Karpas-422 (cell line): Measurements from ENCODE around the gene SEMA7A. TPM values are rescaled to one million over a fixed set of nuclear protein-coding genes. Genes with fewer than 3 reads are reported as not detected.

Experiments used
- DNase-seq: peaks from one replicate; pipeline ENCODE4 v3.0.0-alpha.2; 2015
- H2AFZ ChIP-seq: fragments of 200-600 bp; sonication (generic); 2 replicates; pipeline ENCODE4 v1.6.1; 2014; ENCODE audit warnings: antibody characterized with exemption, low read length, mixed read lengths
- H3K27ac ChIP-seq: fragments of 200-600 bp; sonication (generic); 2 replicates; pipeline ENCODE4 v1.5.1; 2014; ENCODE audit warnings: mild to moderate bottlenecking, low read length, moderate library complexity
- H3K27me3 ChIP-seq: fragments of 200-600 bp; sonication (generic); 2 replicates; pipeline ENCODE4 v1.6.1; 2014; ENCODE audit warnings: low read length, mixed read lengths
- H3K36me3 ChIP-seq: fragments of 200-600 bp; sonication (generic); 2 replicates; pipeline ENCODE4 v1.6.1; 2014; ENCODE audit warnings: low read length, mixed read lengths; ENCODE audit not compliant: insufficient read depth
- H3K4me1 ChIP-seq: fragments of 200-600 bp; sonication (generic); 2 replicates; pipeline ENCODE4 v1.6.1; 2014; ENCODE audit warnings: mild to moderate bottlenecking, low read length, mixed read lengths
- H3K4me2 ChIP-seq: fragments of 200-600 bp; sonication (generic); 2 replicates; pipeline ENCODE4 v1.6.1; 2014; ENCODE audit warnings: low read length, low read depth, mild to moderate bottlenecking; ENCODE audit not compliant: poor library complexity, severe bottlenecking
- H3K4me3 ChIP-seq: fragments of 200-600 bp; sonication (generic); 2 replicates; pipeline ENCODE4 v1.5.1; 2014; ENCODE audit warnings: mild to moderate bottlenecking, antibody characterized with exemption, low read length, mixed read lengths
- H3K79me2 ChIP-seq: fragments of 200-600 bp; sonication (generic); 2 replicates; pipeline ENCODE4 v1.6.1; 2014; ENCODE audit warnings: mild to moderate bottlenecking, low read length, mixed read lengths
- H3K9ac ChIP-seq: fragments of 200-600 bp; sonication (generic); 2 replicates; pipeline ENCODE4 v1.6.0; 2014; ENCODE audit warnings: low read length
- H3K9me2 ChIP-seq: fragments of 200-600 bp; sonication (generic), shearing (Covaris generic); replicated peaks from 2 replicates; pipeline ENCODE4 v1.6.0; 2014; ENCODE audit warnings: mild to moderate bottlenecking, low read length, moderate library complexity; ENCODE audit not compliant: insufficient read depth
- H3K9me3 ChIP-seq: fragments of 300-700, 200-600 bp; sonication (generic); 2 replicates; pipeline ENCODE4 v1.6.1; 2014; ENCODE audit warnings: low read length, mixed read lengths
- H4K20me1 ChIP-seq: fragments of 200-600 bp; sonication (generic); 2 replicates; pipeline ENCODE4 v1.6.1; 2014; ENCODE audit warnings: mild to moderate bottlenecking, antibody characterized with exemption, low read length, low read depth; ENCODE audit not compliant: insufficient read depth
- total RNA-seq: library from RNA; depleted of rRNA; stranded (reverse); fragments of >200 nt; shearing (Covaris generic); gene quantifications from 2 replicates; pipeline ENCODE4 v1.2.3, GENCODE V29; 2014; ENCODE audit warnings: low replicate concordance

Gene SEMA7A
- total RNA-seq, 1 experiment from 2014 or later: 41.6 TPM

GRCh38 chr15:74429781-74430400 lies 3.9 kb downstream of the SEMA7A start:
- Histone ChIP-seq H3K27ac (0 out of 2 replicates have a peak overlapping the region, but pooled peaks have one; percentile 13), H3K79me2 (peaks cover 35% of the 10 kb centered on the region)

GRCh38 chr15:74428970-74429780 lies 4.6 kb downstream of the SEMA7A start:
- peak overlapping the region; percentile 8; the same call in 1 of the 2 replicates for H3K4me3 ChIP-seq
- H3K4me1 ChIP-seq: peaks cover 66% of the 10 kb centered on the region
- peak overlapping the region; percentile 14 for H3K4me2 ChIP-seq
- H3K9me3 ChIP-seq: no peaks in the 10 kb centered on the region
- no peak overlapping the region for H2AFZ ChIP-seq
- DNase-seq: no peak
- no peaks in the 10 kb centered on the region for H3K9me2 ChIP-seq
- H3K9ac ChIP-seq: peak overlapping the region; percentile 27
- peaks cover 62% of the 10 kb centered on the region for H4K20me1 ChIP-seq
- H3K27ac ChIP-seq: peak overlapping the region; percentile 13; the same call in 1 of the 2 replicates
- H3K27me3 ChIP-seq: peaks cover 3% of the 10 kb centered on the region; the same call in 1 of the 2 replicates
- H3K36me3 ChIP-seq: no peaks in the 10 kb centered on the region
- peaks cover 35% of the 10 kb centered on the region for H3K79me2 ChIP-seq

More at GRCh38 chr15:74429781-74430400, 3.9 kb downstream of the SEMA7A start:
- Histone ChIP-seq H3K9me2 (no peaks in the 10 kb centered on the region), H2AFZ (no peak overlapping the region), H3K4me3 (peak overlapping the region; percentile 8; the same call in 1 of the 2 replicates), H3K4me1 (peaks cover 68% of the 10 kb centered on the region), H3K9ac (peak overlapping the region; percentile 27), H3K9me3 (no peaks in the 10 kb centered on the region), H3K4me2 (peak overlapping the region; percentile 87), H3K27me3 (peaks cover 3% of the 10 kb centered on the region; the same call in 1 of the 2 replicates), H3K36me3 (no peaks in the 10 kb centered on the region), H4K20me1 (peaks cover 58% of the 10 kb centered on the region)
- DNase-seq: no peak

GRCh38 chr15:74428442-74428787 lies 5.3 kb downstream of the SEMA7A start:
- peaks cover 3% of the 10 kb centered on the region; the same call in 1 of the 2 replicates for H3K27me3 ChIP-seq
- H3K4me3 ChIP-seq: no peak overlapping the region
- peaks cover 62% of the 10 kb centered on the region for H4K20me1 ChIP-seq
- peaks cover 70% of the 10 kb centered on the region for H3K4me1 ChIP-seq
- no peaks in the 10 kb centered on the region for H3K36me3 ChIP-seq
- H3K9me2 ChIP-seq: no peaks in the 10 kb centered on the region
- 0 out of 2 replicates have a peak overlapping the region, but pooled peaks have one; percentile 27 for H3K27ac ChIP-seq
- H3K9me3 ChIP-seq: no peaks in the 10 kb centered on the region
- DNase-seq: no peak
- no peak overlapping the region for H2AFZ ChIP-seq
- H3K4me2 ChIP-seq: peak overlapping the region; percentile 14
- peaks cover 35% of the 10 kb centered on the region for H3K79me2 ChIP-seq
- H3K9ac ChIP-seq: peak overlapping the region; percentile 27

- Histone ChIP-seq H3K4me2 (no peak overlapping the region), H3K4me3 (no peak overlapping the region), H3K9me3 (no peaks in the 10 kb centered on the region), H2AFZ (no peak overlapping the region), H3K4me1 (peaks cover 75% of the 10 kb centered on the region), H3K9ac (no peak overlapping the region), H3K79me2 (peaks cover 39% of the 10 kb centered on the region), H3K27ac (0 out of 2 replicates have a peak overlapping the region, but pooled peaks have one; percentile 27), H3K9me2 (no peaks in the 10 kb centered on the region), H4K20me1 (peaks cover 65% of the 10 kb centered on the region), H3K36me3 (no peaks in the 10 kb centered on the region), H3K27me3 (peaks cover 3% of the 10 kb centered on the region; the same call in 1 of the 2 replicates)
- DNase-seq: no peak
Measured at GRCh38 chr15:74427607-74428441, 5.9 kb downstream of the SEMA7A start.

GRCh38 chr15:74426404-74427281 lies 7.1 kb downstream of the SEMA7A start:
- H3K4me3 ChIP-seq: no peak overlapping the region
- H3K27me3 ChIP-seq: peaks cover 3% of the 10 kb centered on the region; the same call in 1 of the 2 replicates
- no peak overlapping the region for H2AFZ ChIP-seq
- no peak overlapping the region for H3K4me2 ChIP-seq
- no peak overlapping the region for H3K27ac ChIP-seq
- no peaks in the 10 kb centered on the region for H3K9me3 ChIP-seq
- H4K20me1 ChIP-seq: peaks cover 66% of the 10 kb centered on the region
- peaks cover 32% of the 10 kb centered on the region for H3K79me2 ChIP-seq
- H3K36me3 ChIP-seq: no peaks in the 10 kb centered on the region
- no peak overlapping the region for H3K9ac ChIP-seq
- H3K9me2 ChIP-seq: no peaks in the 10 kb centered on the region
- H3K4me1 ChIP-seq: peaks cover 74% of the 10 kb centered on the region
- no peak for DNase-seq

- no peak overlapping the region for H3K4me3 ChIP-seq
- H3K9me3 ChIP-seq: no peaks in the 10 kb centered on the region
- H3K27me3 ChIP-seq: peaks cover 3% of the 10 kb centered on the region; the same call in 1 of the 2 replicates
- no peak overlapping the region for H3K9ac ChIP-seq
- H3K4me2 ChIP-seq: no peak overlapping the region
- peaks cover 21% of the 10 kb centered on the region for H3K79me2 ChIP-seq
- no peak overlapping the region for H2AFZ ChIP-seq
- no peaks in the 10 kb centered on the region for H3K9me2 ChIP-seq
- H3K36me3 ChIP-seq: no peaks in the 10 kb centered on the region
- H3K4me1 ChIP-seq: peaks cover 68% of the 10 kb centered on the region
- DNase-seq: no peak
- peaks cover 65% of the 10 kb centered on the region for H4K20me1 ChIP-seq
- H3K27ac ChIP-seq: no peak overlapping the region
Measured at GRCh38 chr15:74425630-74426029, 8.1 kb downstream of the SEMA7A start.

GRCh38 chr15:74424901-74425528 lies 8.7 kb downstream of the SEMA7A start:
- peaks cover 60% of the 10 kb centered on the region for H4K20me1 ChIP-seq
- H3K27ac ChIP-seq: no peak overlapping the region
- H3K27me3 ChIP-seq: peaks cover 1% of the 10 kb centered on the region; the same call in 1 of the 2 replicates
- no peak for DNase-seq
- no peak overlapping the region for H3K9ac ChIP-seq
- H3K4me3 ChIP-seq: no peak overlapping the region
- H3K4me2 ChIP-seq: no peak overlapping the region
- no peaks in the 10 kb centered on the region for H3K9me2 ChIP-seq
- H3K9me3 ChIP-seq: no peaks in the 10 kb centered on the region
- no peaks in the 10 kb centered on the region for H3K36me3 ChIP-seq
- peaks cover 68% of the 10 kb centered on the region for H3K4me1 ChIP-seq
- H2AFZ ChIP-seq: no peak overlapping the region
- peaks cover 15% of the 10 kb centered on the region for H3K79me2 ChIP-seq
